K562 (cell line): Measurements from ENCODE around the gene WNT11. TPM values are rescaled to one million over a fixed set of nuclear protein-coding genes. Genes with fewer than 3 reads are reported as not detected.

ENCODE experiments used
- ATAC-seq: fragments of 200-7000 bp; cut with Tn5 transposase; 3 replicates; pipeline ENCODE4 v1.9.1; 2020; ENCODE audit warnings: moderate library complexity
- BruUV-seq: library from RNA; stranded (reverse); fragments of 400-500 nt; replicated peaks from 2 replicates; lab custom pipeline; 2021; lab: Mats Ljungman, UMichigan
- CTCF ChIA-PET: fragments of 300-600 bp; formaldehyde crosslinking; extraction: SDS; loops from one replicate; lab custom pipeline; 2021; ENCODE audit warnings: low intra/inter-chr PET ratio; lab: Yijun Ruan, JAX
- POLR2A ChIA-PET: fragments of 300-600, 350-650 bp; sonication (Branson Sonifier 250); formaldehyde crosslinking; extraction: SDS; loops from one replicate; lab custom pipeline; 2021; ENCODE audit warnings: antibody characterized with exemption, inconsistent platforms; lab: Yijun Ruan, JAX
- DNase-seq, 4 experiments: peaks; one replicate each; pipeline versions ENCODE4 v3.0.0 to v3.0.0-alpha.2; 2011 to 2018; ENCODE audit warnings: low spot score in 3 of 4, mixed read lengths in 3 of 4; ENCODE audit errors: extremely low read depth in 1 of 4
- FAIRE-seq: peaks from 2 replicates; lab custom pipeline; 2011; peaks lifted over from hg19 to GRCh38; lab: Jason Lieb, UNC
- H2AFZ ChIP-seq: 2 replicates; pipeline ENCODE4 v1.6.0; 2011; ENCODE audit warnings: low read depth, low read length, control low read depth, inconsistent platforms
- H3K27ac ChIP-seq: fragments of 200-600 bp; 3 replicates; pipeline ENCODE4 v1.8.0; 2011; ENCODE audit warnings: low read depth, mild to moderate bottlenecking, control low read depth, inconsistent platforms, low read length, moderate library complexity, mixed read lengths; ENCODE audit errors: extremely low read depth
- H3K27me3 ChIP-seq, 2 experiments: fragments of 300-600 bp in 1 of 2; 2 replicates in 1 of 2; 3 replicates in 1 of 2; pipeline versions ENCODE4 v1.6.0 to v1.8.0; 2011; ENCODE audit warnings: inconsistent platforms in 2 of 2, low read length in 2 of 2, mild to moderate bottlenecking in 1 of 2, mixed read lengths in 1 of 2, moderate library complexity in 1 of 2; ENCODE audit not compliant: control insufficient read depth in 2 of 2, insufficient read depth in 2 of 2
- H3K36me3 ChIP-seq: fragments of 300-600 bp; 3 replicates; pipeline ENCODE4 v1.8.0; 2011; ENCODE audit warnings: mild to moderate bottlenecking, low read length, inconsistent platforms; ENCODE audit not compliant: control insufficient read depth, insufficient read depth
- H3K4me1 ChIP-seq, 2 experiments: fragments of 200-600 bp in 1 of 2; replicated peaks in 1 of 2; 2 replicates in 1 of 2; 3 replicates in 1 of 2; pipeline versions ENCODE4 v1.5.1 to v1.8.0; 2011; ENCODE audit warnings: inconsistent platforms in 2 of 2, low read length in 2 of 2, mild to moderate bottlenecking in 1 of 2, mixed read lengths in 1 of 2, moderate library complexity in 1 of 2; ENCODE audit not compliant: control insufficient read depth in 2 of 2, insufficient read depth in 2 of 2
- H3K4me2 ChIP-seq: 2 replicates; pipeline ENCODE4 v1.6.1; 2011; ENCODE audit warnings: low read length, control low read depth, inconsistent platforms, mixed read lengths; ENCODE audit not compliant: insufficient read depth
- H3K4me3 ChIP-seq: fragments of 200-600 bp; sonication (generic), shearing (Covaris generic); 2 replicates; pipeline ENCODE4 v1.5.1; 2016; ENCODE audit warnings: control low read depth, inconsistent platforms
- H3K79me2 ChIP-seq: fragments of 200-600 bp; 3 replicates; pipeline ENCODE4 v1.8.0; 2011; ENCODE audit warnings: low read length, inconsistent platforms; ENCODE audit not compliant: control insufficient read depth, insufficient read depth
- H3K9ac ChIP-seq, 2 experiments: 2 replicates each; pipeline versions ENCODE4 v1.6.0 to v1.6.1; 2011; ENCODE audit warnings: low read depth in 2 of 2, low read length in 2 of 2, control low read depth in 1 of 2, inconsistent platforms in 1 of 2, mild to moderate bottlenecking in 1 of 2, mixed read lengths in 1 of 2; ENCODE audit not compliant: insufficient read depth in 1 of 2
- H3K9me1 ChIP-seq: one replicate; pipeline ENCODE4 v1.6.0; 2011; ENCODE audit warnings: inconsistent platforms, mild to moderate bottlenecking, low read length, moderate library complexity; ENCODE audit not compliant: control insufficient read depth, insufficient read depth
- H3K9me3 ChIP-seq: replicated peaks from 2 replicates; pipeline ENCODE4 v1.5.1; 2011; ENCODE audit warnings: low read depth, low read length, inconsistent platforms; ENCODE audit not compliant: control insufficient read depth, insufficient read depth
- H4K20me1 ChIP-seq: replicated peaks from 2 replicates; pipeline ENCODE4 v1.6.1; 2011; ENCODE audit warnings: low read length, inconsistent platforms, mixed read lengths; ENCODE audit not compliant: control insufficient read depth, insufficient read depth
- BCLAF1 ChIP-seq, 2 experiments: fragments of 450-650 bp in 1 of 2; IDR thresholded peaks; 2 replicates each; pipeline ENCODE4 v1.6.1; 2011 to 2017; ENCODE audit warnings: low read depth in 2 of 2, antibody characterized with exemption in 1 of 2, borderline replicate concordance in 1 of 2, low read length in 1 of 2, mild to moderate bottlenecking in 1 of 2, mixed read lengths in 1 of 2; ENCODE audit not compliant: control insufficient read depth in 1 of 2
- BRD4 ChIP-seq: fragments of 200-600 bp; sonication (generic); IDR thresholded peaks from 2 replicates; pipeline ENCODE4 v1.6.1; 2017; ENCODE audit warnings: inconsistent platforms
- GMEB1 ChIP-seq: fragments of 250-450 bp; sonication (Bioruptor Pico); IDR thresholded peaks from 2 replicates; pipeline ENCODE4 v1.4.0; 2020; ENCODE audit warnings: mild to moderate bottlenecking
- HNRNPLL ChIP-seq: fragments of 200-400 bp; formaldehyde crosslinking; IDR thresholded peaks from 2 replicates; pipeline ENCODE4 v1.6.1; 2017; ENCODE audit warnings: low read length, low read depth, mild to moderate bottlenecking; ENCODE audit not compliant: poor library complexity, severe bottlenecking
- MNT ChIP-seq, 2 experiments: fragments of 450-650 bp; conservative IDR thresholded peaks; 2 replicates each; pipeline ENCODE4 v1.6.1; 2017; ENCODE audit warnings: mild to moderate bottlenecking in 2 of 2, moderate library complexity in 2 of 2
- NCOA4 ChIP-seq: fragments of 450-650 bp; IDR thresholded peaks from 2 replicates; pipeline ENCODE4 v1.6.1; 2018; ENCODE audit warnings: mild to moderate bottlenecking; ENCODE audit not compliant: partially characterized antibody
- PML ChIP-seq: IDR thresholded peaks from 2 replicates; pipeline ENCODE4 v1.6.1; 2012; ENCODE audit warnings: low read length, inconsistent platforms
- TAF1 ChIP-seq: IDR thresholded peaks from 2 replicates; pipeline ENCODE4 v1.6.1; 2011; ENCODE audit warnings: mild to moderate bottlenecking, low read length, moderate library complexity; ENCODE audit not compliant: insufficient read depth, control insufficient read depth, severe bottlenecking; ENCODE audit errors: extremely low read depth
- ZFP91 ChIP-seq: sonication (generic); formaldehyde crosslinking; IDR thresholded peaks from 2 replicates; pipeline ENCODE4 v1.8.0; 2022; ENCODE audit warnings: mild to moderate bottlenecking, missing genetic modification reagents
- ZNF232 ChIP-seq: sonication (generic); formaldehyde crosslinking; IDR thresholded peaks from 2 replicates; pipeline ENCODE4 v1.8.0; 2022; ENCODE audit warnings: mild to moderate bottlenecking, missing genetic modification reagents
- WGBS: fragments of 100-300 bp; shearing (Covaris generic); methylation state at CpG from one replicate; pipeline ENCODE4 v1.1.6; 2016; ENCODE audit warnings: low coverage, mixed read lengths; ENCODE audit not compliant: insufficient coverage; ENCODE audit errors: missing lambda C conversion rate; 5-methylcytosine and 5-hydroxymethylcytosine counted together
- in situ Hi-C: fragments of 300-500 bp; cut with MboI; formaldehyde crosslinking; loops from 4 replicates; pipeline ENCODE4 v1.15.0; 2018; ENCODE audit warnings: inconsistent platforms, mixed read lengths
- intact Hi-C: fragments of 100-400 bp; cut with micrococcal nuclease; formaldehyde crosslinking; loops from 2 replicates; pipeline ENCODE4 v1.14.2; 2022
- polyA plus RNA-seq, 8 experiments: library from polyadenylated mRNA; depleted of rRNA in 4 of 8; stranded (reverse) in 5 of 8; unstranded in 3 of 8; fragments of >200 nt; fragmentation: Nextera tagmentation in 2 of 8; fragmentation: Illumina TruSeq in 1 of 8; extraction: Ambion mirVana in 2 of 8; extraction: Trizol in 1 of 8; gene quantifications; 2 replicates each; pipeline versions ENCODE4 v1.2.1 to v1.2.3, GENCODE V29; 2011 to 2014; ENCODE audit warnings: inconsistent platforms in 1 of 8, missing spikeins in 1 of 8
- total RNA-seq, 7 experiments: library from RNA; depleted of rRNA in 6 of 7; stranded (reverse); fragments of >200 nt in 6 of 7; fragmentation: Illumina TruSeq in 2 of 7; extraction: Trizol in 2 of 7; gene quantifications; 2 replicates each; pipeline versions ENCODE4 v1.2.1 to v1.2.3, GENCODE V29; 2011 to 2021; ENCODE audit warnings: low replicate concordance in 1 of 7

WNT11 gene
- total and polyA plus RNA-seq, 9 of the 15 experiments (the other 6 are each of a cell fraction or from before 2014, with no cell fraction given), result 0.03 to 0.20 (median 0.09) TPM; not detected in 4

GRCh38 chr11:76143274-76143673 lies 63.0 kb downstream of the WNT11 start:
- no TSS peak for BruUV-seq
- Histone ChIP-seq H3K4me3 (no peak overlapping the region), H3K27me3 (no peaks in the 10 kb centered on the region), H4K20me1 (no peaks in the 10 kb centered on the region), H3K79me2 (no peaks in the 10 kb centered on the region), H3K9me3 (no peaks in the 10 kb centered on the region), H3K9me1 (no peaks in the 10 kb centered on the region), H3K9ac (no peak overlapping the region), H3K36me3 (peaks cover 17% of the 10 kb centered on the region; the same call in 1 of the 3 replicates), H2AFZ (no peak overlapping the region), H3K27ac (no peak overlapping the region), H3K4me2 (no peak overlapping the region), H3K4me1 (no peaks in the 10 kb centered on the region)
- ChIA-PET CTCF (no interaction called here), POLR2A (interaction anchor here (0.6 kb wide), 1 partner anchor 13 kb away, joined by 3 read pairs; no protein-coding TSS in a partner anchor)
- in situ Hi-C loops (no loop called here), intact Hi-C loops (no loop called here)
- ATAC-seq, result no peak
- no peak for FAIRE-seq
- WGBS, result 67% methylated on average over 11 of the region's 11 CpGs
- DNase-seq, result no peak
- TF ChIP-seq MNT (conservative IDR thresholded peaks at IDR 0.05) (no peak), GMEB1 (no peak), BCLAF1 (IDR thresholded peaks at IDR 0.05; ENCODE audit: borderline replicate concordance in 1 of 2, control insufficient read depth in 1 of 2, low read depth in 2 of 2, low read length in 1 of 2) (no peak), TAF1 (no peak), PML (no peak), NCOA4 (no peak), ZNF232 (CRISPR knock-in tag) (no peak), ZFP91 (CRISPR knock-in tag) (no peak), BRD4 (no peak), HNRNPLL (no peak)
